Esophagus muscularis mucosa (tissue), 4 donors: ENCODE data around the gene WDR64.

Source experiments
- CTCF ChIP-seq, 3 experiments: fragments of 200-600 bp in 2 of 3; fragments of 450-650 bp in 1 of 3; sonication (generic) in 2 of 3; IDR thresholded peaks; one replicate each; pipeline ENCODE4 v1.5.1; 2017 to 2019; ENCODE audit warnings: antibody characterized with exemption in 3 of 3, mild to moderate bottlenecking in 2 of 3, moderate library complexity in 1 of 3
- EP300 ChIP-seq: sonication (generic); formaldehyde crosslinking; IDR thresholded peaks from one replicate; pipeline ENCODE4 v1.6.1; 2017; ENCODE audit warnings: antibody characterized with exemption
- POLR2A ChIP-seq: fragments of 450-650 bp; IDR thresholded peaks from one replicate; pipeline ENCODE4 v1.6.1; 2017; ENCODE audit warnings: antibody characterized with exemption, moderate library complexity, mild to moderate bottlenecking, low read depth
- POLR2AphosphoS5 ChIP-seq, 2 donors: sonication (generic); formaldehyde crosslinking; IDR thresholded peaks; one replicate each; pipeline ENCODE4 v1.6.1; 2017; ENCODE audit warnings: antibody characterized with exemption in 2 of 2

- TF ChIP-seq POLR2AphosphoS5 (IDR thresholded peaks at IDR 0.05) = no peak
- no peak for TF ChIP-seq EP300
- peak in 1 of 3 experiments; percentile 30 for TF ChIP-seq CTCF (IDR thresholded peaks at IDR 0.05)
- TF ChIP-seq POLR2A = no peak
Measured at GRCh38 chr1:241834733-241835377, 182.8 kb downstream of the WDR64 start.
